Liver (tissue), 9 donors: ENCODE results near the gene ENHO. TPM values are rescaled to one million over a fixed set of nuclear protein-coding genes. Genes with fewer than 3 reads are reported as not detected.

ENCODE experiments used
- DNase-seq: peaks from one replicate; pipeline ENCODE4 v3.0.0-alpha.2; 2017; ENCODE audit warnings: low spot score
- H3K27ac ChIP-seq, 2 donors: one replicate each; pipeline ENCODE4 v1.7.0; 2013; ENCODE audit warnings: inconsistent platforms in 2 of 2, low read length in 2 of 2, control low read depth in 1 of 2, low read depth in 1 of 2, mild to moderate bottlenecking in 1 of 2
- H3K27me3 ChIP-seq, 4 donors: one replicate each; pipeline versions ENCODE4 v1.6.1 to v1.7.0; 2013; ENCODE audit warnings: low read length in 3 of 4, inconsistent platforms in 1 of 4, mild to moderate bottlenecking in 1 of 4, moderate library complexity in 1 of 4; ENCODE audit not compliant: control insufficient read depth in 4 of 4, insufficient read depth in 4 of 4
- H3K36me3 ChIP-seq, 4 donors: one replicate each; pipeline versions ENCODE4 v1.6.1 to v1.7.0; 2013; ENCODE audit warnings: low read length in 3 of 4, mild to moderate bottlenecking in 3 of 4, low read depth in 1 of 4, moderate library complexity in 1 of 4; ENCODE audit not compliant: control insufficient read depth in 4 of 4, insufficient read depth in 3 of 4
- H3K4me1 ChIP-seq, 4 donors: one replicate each; pipeline versions ENCODE4 v1.6.1 to v1.7.0; 2013; ENCODE audit warnings: low read length in 3 of 4, mild to moderate bottlenecking in 3 of 4, moderate library complexity in 1 of 4; ENCODE audit not compliant: control insufficient read depth in 4 of 4, insufficient read depth in 4 of 4
- H3K4me3 ChIP-seq, 3 donors: one replicate each; pipeline versions ENCODE4 v1.6.1 to v1.7.0; 2013; ENCODE audit warnings: low read length in 3 of 3, control low read depth in 1 of 3, low read depth in 1 of 3, mild to moderate bottlenecking in 1 of 3
- H3K9ac ChIP-seq, 2 donors: one replicate each; pipeline ENCODE4 v1.7.0; 2013; ENCODE audit warnings: low read length in 2 of 2, mild to moderate bottlenecking in 2 of 2, moderate library complexity in 2 of 2, control low read depth in 1 of 2, low read depth in 1 of 2
- H3K9me3 ChIP-seq, 4 donors: one replicate each; pipeline versions ENCODE4 v1.6.1 to v1.7.0; 2013; ENCODE audit warnings: low read length in 3 of 4; ENCODE audit not compliant: control insufficient read depth in 4 of 4
- ATF3 ChIP-seq: IDR thresholded peaks from 2 replicates; pipeline ENCODE4 v1.6.1; 2016; ENCODE audit warnings: antibody characterized with exemption
- CTCF ChIP-seq: fragments of 150-350 bp; IDR thresholded peaks from 2 replicates; pipeline ENCODE4 v1.5.1; 2017; ENCODE audit warnings: improper control_type of control experiment, low read depth, low read length; ENCODE audit not compliant: missing input control
- EGR1 ChIP-seq, 2 donors: IDR thresholded peaks; 2 replicates each; pipeline ENCODE4 v1.6.1; 2016 to 2018; ENCODE audit warnings: antibody characterized with exemption in 2 of 2, low read depth in 2 of 2
- GABPA ChIP-seq, 2 donors: IDR thresholded peaks in 1 of 2; conservative IDR thresholded peaks in 1 of 2; 2 replicates each; pipeline ENCODE4 v1.6.1; 2016; ENCODE audit warnings: antibody characterized with exemption in 2 of 2, mild to moderate bottlenecking in 1 of 2, moderate library complexity in 1 of 2
- HNF4A ChIP-seq, 2 donors: conservative IDR thresholded peaks; 2 replicates each; pipeline ENCODE4 v1.6.1; 2016; ENCODE audit warnings: antibody characterized with exemption in 2 of 2, mild to moderate bottlenecking in 2 of 2
- HNF4G ChIP-seq: IDR thresholded peaks from 2 replicates; pipeline ENCODE4 v1.6.1; 2016; ENCODE audit warnings: antibody characterized with exemption
- MAX ChIP-seq: IDR thresholded peaks from 2 replicates; pipeline ENCODE4 v1.6.1; 2016; ENCODE audit warnings: antibody characterized with exemption
- RAD21 ChIP-seq, 2 donors: IDR thresholded peaks; 2 replicates each; pipeline ENCODE4 v1.6.1; 2016; ENCODE audit warnings: antibody characterized with exemption in 2 of 2, mild to moderate bottlenecking in 2 of 2
- RXRA ChIP-seq, 2 donors: IDR thresholded peaks; 2 replicates each; pipeline ENCODE4 v1.6.1; 2017 to 2018; ENCODE audit warnings: antibody characterized with exemption in 2 of 2, mild to moderate bottlenecking in 1 of 2
- SP1 ChIP-seq: IDR thresholded peaks from 2 replicates; pipeline ENCODE4 v1.6.1; 2018; ENCODE audit warnings: antibody characterized with exemption, mild to moderate bottlenecking
- YY1 ChIP-seq: IDR thresholded peaks from 2 replicates; pipeline ENCODE4 v1.6.1; 2016; ENCODE audit warnings: antibody characterized with exemption, mild to moderate bottlenecking
- ZBTB33 ChIP-seq: IDR thresholded peaks from 2 replicates; pipeline ENCODE4 v1.6.1; 2016; ENCODE audit warnings: antibody characterized with exemption
- WGBS: extraction: QIAGEN DNeasy Blood & Tissue Kit; methylation state at CpG from one replicate; pipeline ENCODE4 v1.1.7; 2013; 5-methylcytosine and 5-hydroxymethylcytosine counted together
- polyA plus RNA-seq, 2 donors: library from polyadenylated mRNA; stranded (reverse) in 1 of 2; unstranded in 1 of 2; fragments of 200-250 nt in 1 of 2; fragments of >200 nt in 1 of 2; fragmentation: Nextera tagmentation in 1 of 2; extraction: Ambion mirVana in 1 of 2; gene quantifications; one replicate each; pipeline versions ENCODE4 v1.2.1 to v1.2.3, GENCODE V29; 2013 to 2015
- total RNA-seq, 2 donors: library from RNA; depleted of rRNA; stranded (reverse); fragments of >200 nt; gene quantifications; one replicate each; pipeline ENCODE4 v1.2.3, GENCODE V29; 2014
- donor health status: healthy.
- donor health status: healthy.
- donor health status: healthy.
- donor health status: healthy.
- donor health status: healthy.

Gene ENHO
- total and polyA plus RNA-seq, 4 donors = 0.67 to 9.6 (median 1.9) TPM

- peaks cover 4 to 14% (median 5%) of the 10 kb centered on the region in 4 donors for H3K4me1 ChIP-seq
- WGBS = 91% methylated on average over 5 of the region's 5 CpGs
- H3K27me3 ChIP-seq = no peaks in the 10 kb centered on the region
- no peak overlapping the region for H3K27ac ChIP-seq
- no peaks in the 10 kb centered on the region for H3K36me3 ChIP-seq
- no peak overlapping the region for H3K9ac ChIP-seq
- H3K4me3 ChIP-seq = no peak overlapping the region
- no peaks in the 10 kb centered on the region for H3K9me3 ChIP-seq
- no peak for DNase-seq
- TF ChIP-seq SP1 (no peak), YY1 (no peak), GABPA (IDR thresholded peaks at IDR 0.05 in 1 of 2, conservative IDR thresholded peaks at IDR 0.05 in 1 of 2) (no peak), ZBTB33 (no peak), HNF4A (conservative IDR thresholded peaks at IDR 0.05) (no peak), HNF4G (no peak), RXRA (IDR thresholded peaks at IDR 0.05) (no peak), RAD21 (IDR thresholded peaks at IDR 0.05) (no peak), EGR1 (IDR thresholded peaks at IDR 0.05; ENCODE audit: low read depth in 2 of 2) (no peak), MAX (no peak), ATF3 (no peak)
Observed at GRCh38 chr9:34549407-34549732, 26.6 kb upstream of the ENHO start.

- no peaks in the 10 kb centered on the region for H3K36me3 ChIP-seq
- 11% methylated on average over 13 of the region's 13 CpGs for WGBS
- H3K4me1 ChIP-seq = peaks cover 7 to 19% (median 11%) of the 10 kb centered on the region in 4 donors
- H3K4me3 ChIP-seq = no peak overlapping the region
- no peak for TF ChIP-seq RXRA (IDR thresholded peaks at IDR 0.05)
- no peak for TF ChIP-seq ZBTB33
- TF ChIP-seq CTCF = peak; percentile 87
- TF ChIP-seq RAD21 (IDR thresholded peaks at IDR 0.05) = peak; percentile 96 to 97
- peak; percentile 74 for DNase-seq
- H3K27me3 ChIP-seq = no peaks in the 10 kb centered on the region
- no peaks in the 10 kb centered on the region for H3K9me3 ChIP-seq
- H3K27ac ChIP-seq = no peak overlapping the region
- H3K9ac ChIP-seq = no peak overlapping the region
Observed at GRCh38 chr9:34547960-34548611, 25.3 kb upstream of the ENHO start.
